HG03045 (cell line): ENCODE data around the gene CST9.

Source experiments
- ATAC-seq: cut with Tn5 transposase; IDR thresholded peaks from one replicate; pipeline ENCODE4 v1.9.1; 2021; ENCODE audit warnings: mild to moderate bottlenecking, moderate library complexity; ENCODE audit not compliant: unreplicated experiment

Gene CST9

GRCh38 chr20:23554401-23554800, 51.3 kb downstream of the CST9 start:
- ATAC-seq, result no peak
